CD4-positive, alpha-beta memory T cell (primary cell): ENCODE measurements around the gene C10orf143. TPM values are rescaled to one million over a fixed set of nuclear protein-coding genes. Genes with fewer than 3 reads are reported as not detected.

Experiments
- CTCF ChIA-PET: fragments of 350-600 bp; sonication (Branson Sonifier 250); formaldehyde crosslinking; loops from one replicate; lab custom pipeline; 2021; ENCODE audit warnings: inconsistent platforms; ENCODE audit not compliant: partially characterized antibody; lab: Charles Lee
- POLR2A ChIA-PET: fragments of 350-600 bp; sonication (Branson Sonifier 250); formaldehyde crosslinking; loops from one replicate; lab custom pipeline; 2021; ENCODE audit not compliant: partially characterized antibody; lab: Charles Lee
- DNase-seq, 5 donors: peaks; one replicate each; pipeline versions ENCODE4 v3.0.0 to v3.0.0-alpha.2; 2020 to 2022; ENCODE audit warnings: mixed read lengths in 1 of 5
- H3K27ac ChIP-seq: one replicate; pipeline ENCODE4 v1.7.0; 2013; ENCODE audit warnings: low read depth, low read length
- H3K27me3 ChIP-seq: 2 replicates; pipeline ENCODE4 v1.7.0; 2013; ENCODE audit warnings: mild to moderate bottlenecking, low read length, moderate library complexity; ENCODE audit not compliant: insufficient read depth
- H3K36me3 ChIP-seq: 2 replicates; pipeline ENCODE4 v1.7.0; 2013; ENCODE audit warnings: mild to moderate bottlenecking, low read length, moderate library complexity; ENCODE audit not compliant: insufficient read depth
- H3K4me1 ChIP-seq: 2 replicates; pipeline ENCODE4 v1.7.0; 2013; ENCODE audit warnings: mild to moderate bottlenecking, low read length, moderate library complexity; ENCODE audit not compliant: insufficient read depth
- H3K4me3 ChIP-seq, 2 donors: one replicate each; pipeline ENCODE4 v1.7.0; 2013; ENCODE audit warnings: low read length in 2 of 2, mild to moderate bottlenecking in 1 of 2
- H3K9me3 ChIP-seq, 2 donors: one replicate each; pipeline ENCODE4 v1.7.0; 2013; ENCODE audit warnings: low read length in 2 of 2, control low read depth in 1 of 2; ENCODE audit not compliant: control insufficient read depth in 1 of 2
- H3K27ac Mint-ChIP-seq, 7 donors: one replicate each; pipeline ENCODE4 v1.8.0; 2020 to 2021; ENCODE audit warnings: mixed read lengths in 7 of 7, mild to moderate bottlenecking in 6 of 7, inconsistent platforms in 3 of 7, moderate library complexity in 3 of 7
- H3K27me3 Mint-ChIP-seq, 2 donors: one replicate each; pipeline ENCODE4 v1.8.0; 2020 to 2021; ENCODE audit warnings: mixed read lengths in 2 of 2
- H3K36me3 Mint-ChIP-seq, 2 donors: one replicate each; pipeline ENCODE4 v1.8.0; 2020 to 2021; ENCODE audit warnings: mixed read lengths in 2 of 2, inconsistent platforms in 1 of 2, mild to moderate bottlenecking in 1 of 2
- H3K4me1 Mint-ChIP-seq, 4 donors: one replicate each; pipeline ENCODE4 v1.8.0; 2020 to 2021; ENCODE audit warnings: mixed read lengths in 4 of 4, mild to moderate bottlenecking in 1 of 4
- H3K4me3 Mint-ChIP-seq, 8 donors: one replicate each; pipeline ENCODE4 v1.8.0; 2020 to 2021; ENCODE audit warnings: mixed read lengths in 8 of 8, mild to moderate bottlenecking in 7 of 8, moderate library complexity in 6 of 8, inconsistent platforms in 3 of 8
- H3K9me3 Mint-ChIP-seq, 8 donors: one replicate each; pipeline ENCODE4 v1.8.0; 2020 to 2021; ENCODE audit warnings: mixed read lengths in 8 of 8, mild to moderate bottlenecking in 5 of 8, inconsistent platforms in 3 of 8, moderate library complexity in 1 of 8
- intact Hi-C: fragments of 100-400 bp; cut with micrococcal nuclease; formaldehyde crosslinking; loops from one replicate; pipeline ENCODE4 v1.15.1; 2023
- polyA plus RNA-seq, 2 donors: library from polyadenylated mRNA; unstranded; fragments of 300-500 nt; fragmentation: Illumina TruSeq; gene quantifications; one replicate each; pipeline ENCODE4 v1.2.3, GENCODE V29; 2021
- total RNA-seq, 2 experiments: library from RNA; stranded (reverse); gene quantifications; one replicate each; pipeline ENCODE4 v1.2.3, GENCODE V29; 2021

The C10orf143 gene
- total and polyA plus RNA-seq, 4 experiments from 2014 or later = 9.2 to 33.9 (median 14.0) TPM

GRCh38 chr10:130062201-130062600 is 48.4 kb downstream of the C10orf143 start:
- ChIA-PET POLR2A (no interaction called here), CTCF (no interaction called here)
- H3K27ac ChIP-seq = no peak overlapping the region
- no peaks in the 10 kb centered on the region for H3K27me3 ChIP-seq
- no peak for DNase-seq
- H3K4me3 ChIP-seq = no peak overlapping the region
- peaks cover 20 to 34% of the 10 kb centered on the region in 2 donors for H3K36me3 Mint-ChIP-seq
- no peaks in the 10 kb centered on the region for H3K4me1 Mint-ChIP-seq
- H3K9me3 ChIP-seq = no peaks in the 10 kb centered on the region
- intact Hi-C loops = no loop called here
- H3K36me3 ChIP-seq = no peaks in the 10 kb centered on the region
- H3K4me1 ChIP-seq = no peaks in the 10 kb centered on the region
- no peak overlapping the region for H3K4me3 Mint-ChIP-seq
- H3K27ac Mint-ChIP-seq = no peak overlapping the region
- H3K27me3 Mint-ChIP-seq = no peaks in the 10 kb centered on the region
- H3K9me3 Mint-ChIP-seq = no peaks in the 10 kb centered on the region

GRCh38 chr10:130061760-130062159 is 48.9 kb downstream of the C10orf143 start:
- H3K27ac Mint-ChIP-seq = peak overlapping the region in 1 of 7 donors; percentile 53
- CTCF ChIA-PET = no interaction called here

GRCh38 chr10:130054021-130054420 is 56.6 kb downstream of the C10orf143 start:
- H3K4me3 ChIP-seq = no peak overlapping the region
- H3K27me3 Mint-ChIP-seq = peaks cover 1 to 2% of the 10 kb centered on the region in 2 donors
- intact Hi-C loops = no loop called here
- H3K9me3 ChIP-seq = no peaks in the 10 kb centered on the region
- H3K27me3 ChIP-seq = no peaks in the 10 kb centered on the region
- no peaks in the 10 kb centered on the region for H3K4me1 ChIP-seq
- no peaks in the 10 kb centered on the region for H3K4me1 Mint-ChIP-seq
- no peak overlapping the region for H3K27ac ChIP-seq
- POLR2A ChIA-PET = no interaction called here
- H3K9me3 Mint-ChIP-seq = peaks cover 0 to 6% (median 0%) of the 10 kb centered on the region in 8 donors
- no peak for DNase-seq
- CTCF ChIA-PET = no interaction called here
- no peak overlapping the region for H3K27ac Mint-ChIP-seq
- H3K36me3 Mint-ChIP-seq = peaks cover 0 to 3% of the 10 kb centered on the region in 2 donors
- no peak overlapping the region for H3K4me3 Mint-ChIP-seq
- H3K36me3 ChIP-seq = no peaks in the 10 kb centered on the region

More at GRCh38 chr10:130061760-130062159, 48.9 kb downstream of the C10orf143 start:
- Histone ChIP-seq H3K27me3 (no peaks in the 10 kb centered on the region), H3K36me3 (no peaks in the 10 kb centered on the region), H3K9me3 (no peaks in the 10 kb centered on the region), H3K4me3 (no peak overlapping the region), H3K27ac (no peak overlapping the region), H3K4me1 (no peaks in the 10 kb centered on the region)
- intact Hi-C loops = no loop called here
- Mint-ChIP-seq H3K4me3 (no peak overlapping the region), H3K9me3 (no peaks in the 10 kb centered on the region), H3K27me3 (no peaks in the 10 kb centered on the region), H3K4me1 (no peaks in the 10 kb centered on the region), H3K36me3 (peaks cover 20 to 29% of the 10 kb centered on the region in 2 donors)
- no peak for DNase-seq
- POLR2A ChIA-PET = no interaction called here

- Mint-ChIP-seq H3K27ac (peak overlapping the region in 1 of 7 donors; percentile 23), H3K36me3 (peaks cover 0 to 3% of the 10 kb centered on the region in 2 donors), H3K4me3 (no peak overlapping the region), H3K4me1 (no peaks in the 10 kb centered on the region), H3K9me3 (peaks cover 0 to 6% (median 0%) of the 10 kb centered on the region in 8 donors), H3K27me3 (peaks cover 1 to 2% of the 10 kb centered on the region in 2 donors)
- Histone ChIP-seq H3K9me3 (no peaks in the 10 kb centered on the region), H3K36me3 (no peaks in the 10 kb centered on the region), H3K4me1 (no peaks in the 10 kb centered on the region), H3K27me3 (no peaks in the 10 kb centered on the region), H3K4me3 (no peak overlapping the region), H3K27ac (no peak overlapping the region)
- DNase-seq = no peak
- POLR2A ChIA-PET = no interaction called here
- CTCF ChIA-PET = no interaction called here
- intact Hi-C loops = no loop called here
Observed at GRCh38 chr10:130053561-130053960, 57.1 kb downstream of the C10orf143 start.

- Mint-ChIP-seq H3K27me3 (peaks cover 1 to 2% of the 10 kb centered on the region in 2 donors), H3K36me3 (peaks cover 0 to 3% of the 10 kb centered on the region in 2 donors), H3K27ac (no peak overlapping the region), H3K9me3 (peaks cover 0 to 6% (median 0%) of the 10 kb centered on the region in 8 donors), H3K4me1 (no peaks in the 10 kb centered on the region), H3K4me3 (no peak overlapping the region)
- no peaks in the 10 kb centered on the region for H3K9me3 ChIP-seq
- no peak overlapping the region for H3K4me3 ChIP-seq
- ChIA-PET CTCF (no interaction called here), POLR2A (no interaction called here)
- no peak for DNase-seq
- no peak overlapping the region for H3K27ac ChIP-seq
- H3K27me3 ChIP-seq = no peaks in the 10 kb centered on the region
- no peaks in the 10 kb centered on the region for H3K36me3 ChIP-seq
- intact Hi-C loops = no loop called here
- H3K4me1 ChIP-seq = no peaks in the 10 kb centered on the region
Observed at GRCh38 chr10:130052193-130052592, 58.4 kb downstream of the C10orf143 start.

- H3K4me1 Mint-ChIP-seq = no peaks in the 10 kb centered on the region
- H3K4me3 Mint-ChIP-seq = no peak overlapping the region
- no peak for DNase-seq
- H3K27me3 Mint-ChIP-seq = peaks cover 1 to 2% of the 10 kb centered on the region in 2 donors
- no peak overlapping the region for H3K27ac Mint-ChIP-seq
- H3K4me3 ChIP-seq = no peak overlapping the region
- peaks cover 0 to 6% (median 0%) of the 10 kb centered on the region in 8 donors for H3K9me3 Mint-ChIP-seq
- H3K36me3 Mint-ChIP-seq = peaks cover 0 to 3% of the 10 kb centered on the region in 2 donors
- no peaks in the 10 kb centered on the region for H3K4me1 ChIP-seq
- no peaks in the 10 kb centered on the region for H3K27me3 ChIP-seq
- ChIA-PET CTCF (no interaction called here), POLR2A (no interaction called here)
- intact Hi-C loops = no loop called here
- H3K27ac ChIP-seq = no peak overlapping the region
- H3K9me3 ChIP-seq = no peaks in the 10 kb centered on the region
- H3K36me3 ChIP-seq = no peaks in the 10 kb centered on the region
Observed at GRCh38 chr10:130050721-130051120, 59.9 kb downstream of the C10orf143 start.

- peaks cover 0 to 3% of the 10 kb centered on the region in 2 donors for H3K36me3 Mint-ChIP-seq
- ChIA-PET POLR2A (no interaction called here), CTCF (no interaction called here)
- no peak overlapping the region for H3K27ac Mint-ChIP-seq
- DNase-seq = no peak
- H3K27me3 ChIP-seq = no peaks in the 10 kb centered on the region
- H3K4me3 Mint-ChIP-seq = no peak overlapping the region
- H3K9me3 Mint-ChIP-seq = peaks cover 0 to 6% (median 0%) of the 10 kb centered on the region in 8 donors
- no peaks in the 10 kb centered on the region for H3K4me1 ChIP-seq
- H3K27ac ChIP-seq = no peak overlapping the region
- H3K4me3 ChIP-seq = no peak overlapping the region
- H3K4me1 Mint-ChIP-seq = no peaks in the 10 kb centered on the region
- H3K9me3 ChIP-seq = no peaks in the 10 kb centered on the region
- no peaks in the 10 kb centered on the region for H3K36me3 ChIP-seq
- intact Hi-C loops = no loop called here
- H3K27me3 Mint-ChIP-seq = peaks cover 1 to 2% of the 10 kb centered on the region in 2 donors
Observed at GRCh38 chr10:130049987-130050386, 60.6 kb downstream of the C10orf143 start.
